AG09319 (cell line): Measurements from ENCODE around the gene CCDC148.
A peak's percentile ranks its signal among the peaks of the same experiment; 100 is the strongest.

ENCODE experiments used
- DNase-seq: peaks from one replicate; pipeline ENCODE4 v3.0.0-alpha.2; 2010; ENCODE audit warnings: low read depth; ENCODE audit errors: extremely low read depth
- TF ChIP-seq, protein P1 (sequence below): IDR thresholded peaks from 2 replicates; pipeline ENCODE4 v1.5.1; 2011; ENCODE audit warnings: low read depth, mild to moderate bottlenecking, inconsistent platforms, low read length, moderate library complexity

CCDC148 gene

DNA sequence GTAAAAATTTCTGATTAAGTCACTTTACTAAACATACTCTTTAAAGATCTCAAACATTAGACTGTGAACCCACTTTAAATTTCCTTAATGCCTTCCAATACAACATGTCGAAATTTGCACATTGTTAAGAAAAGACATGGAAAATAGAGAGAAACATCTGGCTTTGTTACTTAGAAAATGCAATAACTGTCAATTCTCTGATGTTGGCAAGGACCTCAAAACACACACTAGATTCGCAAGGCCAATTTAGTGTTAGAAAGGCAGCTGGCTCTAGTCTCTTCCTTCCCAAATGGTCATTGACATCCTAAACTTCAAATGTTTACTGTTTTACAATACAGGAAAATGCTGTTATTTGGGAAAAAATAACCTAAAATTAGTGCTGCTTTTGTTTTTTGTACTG is 244.3 kb downstream of the CCDC148 start:
- no peak for DNase-seq
- TF ChIP-seq, protein P1, sequence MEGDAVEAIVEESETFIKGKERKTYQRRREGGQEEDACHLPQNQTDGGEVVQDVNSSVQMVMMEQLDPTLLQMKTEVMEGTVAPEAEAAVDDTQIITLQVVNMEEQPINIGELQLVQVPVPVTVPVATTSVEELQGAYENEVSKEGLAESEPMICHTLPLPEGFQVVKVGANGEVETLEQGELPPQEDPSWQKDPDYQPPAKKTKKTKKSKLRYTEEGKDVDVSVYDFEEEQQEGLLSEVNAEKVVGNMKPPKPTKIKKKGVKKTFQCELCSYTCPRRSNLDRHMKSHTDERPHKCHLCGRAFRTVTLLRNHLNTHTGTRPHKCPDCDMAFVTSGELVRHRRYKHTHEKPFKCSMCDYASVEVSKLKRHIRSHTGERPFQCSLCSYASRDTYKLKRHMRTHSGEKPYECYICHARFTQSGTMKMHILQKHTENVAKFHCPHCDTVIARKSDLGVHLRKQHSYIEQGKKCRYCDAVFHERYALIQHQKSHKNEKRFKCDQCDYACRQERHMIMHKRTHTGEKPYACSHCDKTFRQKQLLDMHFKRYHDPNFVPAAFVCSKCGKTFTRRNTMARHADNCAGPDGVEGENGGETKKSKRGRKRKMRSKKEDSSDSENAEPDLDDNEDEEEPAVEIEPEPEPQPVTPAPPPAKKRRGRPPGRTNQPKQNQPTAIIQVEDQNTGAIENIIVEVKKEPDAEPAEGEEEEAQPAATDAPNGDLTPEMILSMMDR: no peak

DNA sequence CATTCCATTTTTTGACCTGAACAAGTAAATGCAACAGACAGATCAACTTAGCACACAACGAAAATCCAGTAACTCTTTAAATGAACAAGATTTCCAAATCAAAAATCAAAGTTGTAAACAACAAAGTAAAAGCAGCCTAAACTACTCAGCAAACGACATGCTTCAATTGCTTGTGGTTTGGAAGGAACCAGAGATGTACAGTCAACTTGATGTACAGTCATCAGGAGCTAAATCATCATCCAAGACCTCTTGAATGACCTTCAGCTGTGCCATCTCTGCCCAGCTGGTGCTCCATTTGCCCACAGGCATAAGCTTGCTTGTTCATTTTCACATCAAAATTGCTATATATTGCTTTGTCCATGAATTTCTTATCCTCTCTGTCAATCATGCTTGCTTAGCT is 245.1 kb downstream of the CCDC148 start:
- TF ChIP-seq, protein P1: no peak
- DNase-seq: peak; percentile 23

DNA sequence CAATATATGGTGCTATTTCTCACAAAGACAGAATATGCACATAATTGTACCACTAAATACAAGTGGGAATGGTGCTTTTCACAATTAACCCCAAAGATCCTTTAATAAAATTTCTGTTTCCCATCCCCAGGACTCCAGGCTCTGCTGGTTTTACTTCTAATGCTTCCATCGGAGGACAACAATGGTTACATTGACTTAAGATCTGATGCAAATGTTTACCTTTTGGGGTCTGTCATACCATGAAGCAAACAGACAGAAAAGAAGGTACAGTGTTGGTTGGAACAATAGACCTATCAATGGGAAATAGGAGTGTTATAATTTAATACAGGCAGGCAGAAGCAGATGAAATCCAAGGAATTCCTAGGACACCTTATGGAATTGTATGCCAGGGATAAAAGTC is 249.2 kb downstream of the CCDC148 start:
- no peak for DNase-seq
- TF ChIP-seq, protein P1: no peak

DNA sequence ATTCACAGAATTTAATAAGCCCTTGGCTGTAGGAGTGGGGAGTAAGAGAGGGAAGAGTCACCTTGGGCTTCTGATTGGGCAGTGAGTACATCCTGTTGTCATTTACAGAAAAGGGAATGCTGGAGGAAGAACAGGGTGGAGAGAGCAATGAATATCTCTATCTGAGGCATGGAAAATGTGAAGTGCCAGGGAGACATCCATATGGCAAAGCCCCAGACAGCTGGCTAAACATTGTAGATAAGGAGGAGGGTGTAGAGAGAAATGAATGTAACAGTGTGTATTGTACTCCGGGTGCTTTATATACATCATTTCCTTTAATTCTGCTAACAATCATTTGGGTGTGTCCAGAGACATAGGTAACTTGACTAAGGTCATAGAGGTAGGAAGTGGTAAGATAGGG is 251.3 kb downstream of the CCDC148 start:
- TF ChIP-seq, protein P1: no peak
- DNase-seq: no peak

DNA sequence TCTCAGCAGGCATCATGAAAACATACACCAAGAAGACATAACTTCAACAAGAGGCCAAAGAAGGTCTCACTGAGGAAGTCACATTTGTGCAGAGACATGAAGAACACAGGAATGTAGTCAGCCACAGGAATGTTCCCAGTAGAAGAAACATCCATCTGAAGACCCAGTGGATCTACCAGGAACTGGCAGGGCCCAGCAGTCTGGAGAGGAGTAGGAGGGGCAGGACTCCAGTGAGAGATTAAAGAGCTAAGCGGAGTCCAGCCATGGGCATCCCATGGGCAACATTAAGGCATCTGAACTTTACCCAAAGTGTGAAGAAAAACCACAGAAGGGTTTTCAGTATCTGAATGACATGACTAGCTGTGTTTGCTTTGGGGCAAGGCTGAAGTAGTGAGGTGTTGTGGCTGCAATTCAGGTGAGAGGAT is 251.8 kb downstream of the CCDC148 start:
- TF ChIP-seq, protein P1: no peak
- no peak for DNase-seq

DNA sequence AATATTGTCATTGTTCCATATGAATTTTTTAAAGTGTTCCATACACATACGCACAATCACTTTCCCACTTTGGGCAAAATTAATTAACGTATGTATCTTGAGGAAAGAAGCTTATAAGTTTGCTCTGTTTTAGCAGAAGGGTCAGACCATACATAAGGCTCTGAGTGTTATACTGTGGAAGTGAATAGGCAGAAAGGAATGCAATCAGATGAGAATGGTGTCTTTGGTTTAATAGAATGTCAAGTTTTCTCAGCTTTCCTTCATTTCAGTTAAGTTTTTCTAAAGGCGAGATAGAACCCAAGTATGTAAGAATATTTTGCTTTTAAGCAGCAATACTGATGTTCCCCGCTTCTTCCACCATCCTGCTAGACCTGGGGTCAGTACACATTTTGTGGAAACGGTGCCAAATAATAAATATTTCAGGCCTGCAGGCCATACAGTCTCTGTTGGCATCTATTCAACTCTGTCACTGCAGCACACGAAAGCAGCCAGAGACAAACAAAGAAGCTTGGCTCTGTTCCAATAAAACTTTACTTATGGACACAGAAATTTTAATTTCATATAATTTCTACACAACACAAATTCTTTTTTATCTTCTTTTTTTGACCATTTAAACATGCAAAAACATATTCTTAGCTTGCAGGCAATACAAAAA is 254.3 kb downstream of the CCDC148 start:
- no peak for DNase-seq
- TF ChIP-seq, protein P1: no peak

DNA sequence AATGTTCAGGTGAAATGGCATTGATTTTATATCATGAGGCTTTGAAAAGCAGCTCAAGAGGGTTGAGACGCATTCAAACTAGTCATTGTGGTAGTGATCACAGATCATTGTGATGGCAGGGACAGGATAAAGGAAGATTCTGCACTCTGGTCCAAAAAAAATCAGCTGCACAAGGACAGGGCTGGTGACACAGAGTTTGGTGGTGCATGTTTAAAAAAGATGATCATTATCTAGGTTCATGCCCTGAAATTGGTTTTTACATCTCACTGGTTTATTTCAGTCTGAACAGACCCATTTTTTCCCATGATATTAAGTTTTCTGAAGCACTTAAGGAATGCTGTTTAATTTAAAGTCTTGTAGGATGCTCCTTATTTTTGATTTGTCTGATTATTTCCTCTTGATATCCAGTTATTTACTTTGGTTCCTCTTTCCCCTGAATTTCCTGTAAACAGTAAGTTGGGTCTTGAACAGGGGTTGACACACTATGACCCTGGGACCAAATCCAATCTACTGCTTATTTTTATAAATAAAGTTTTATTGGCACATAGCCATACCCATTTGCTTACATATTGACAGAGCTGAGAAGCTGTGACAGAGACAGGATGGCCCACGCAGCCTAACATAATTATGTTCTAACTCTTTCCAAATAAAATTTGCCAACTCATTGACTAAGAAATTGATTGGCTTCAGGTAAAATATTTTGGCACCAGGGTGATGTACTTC is 256.5 kb downstream of the CCDC148 start:
- no peak for DNase-seq
- TF ChIP-seq, protein P1: no peak
